ENCODE data around the gene FIG4. TPM values are rescaled to one million over a fixed set of nuclear protein-coding genes. Genes with fewer than 3 reads are reported as not detected.

FIG4 gene
- total RNA-seq, 1 experiment from 2014 or later = 15.7 TPM

GRCh38 chr6:109769213-109769612 is 78.1 kb downstream of the FIG4 start:
- H3K4me3 ChIP-seq (replicated peaks in 1 of 2; ENCODE audit: low read depth in 1 of 2, low read length in 2 of 2) = no peak overlapping the region
- H3K9me2 ChIP-seq (ENCODE audit: insufficient read depth) = no peaks in the 10 kb centered on the region
- ChIA-PET RAD21 (ENCODE audit: low non-redundant PET in 1 of 2, low total read pairs in 2 of 2, uncharacterized antibody in 2 of 2, unreplicated experiment in 2 of 2) (no interaction called here), CTCF (no interaction called here), POLR2A (no interaction called here)
- H3K27me3 ChIP-seq (ENCODE audit: insufficient read depth, low read length) = no peaks in the 10 kb centered on the region
- ATAC-seq (no peak), DNase-seq (ENCODE audit: low read depth, low spot score) (no peak)
- H3K36me3 ChIP-seq (ENCODE audit: control insufficient read depth in 1 of 2, insufficient read depth in 2 of 2, low read length in 2 of 2) = no peaks in the 10 kb centered on the region
- H2AFZ ChIP-seq (ENCODE audit: low read depth, low read length, poor library complexity, severe bottlenecking) = no peak overlapping the region
- no peaks in the 10 kb centered on the region for H3K4me1 ChIP-seq (ENCODE audit: control insufficient read depth in 1 of 2, insufficient read depth in 2 of 2, low read length in 2 of 2)
- H3K9me3 ChIP-seq (ENCODE audit: control insufficient read depth in 1 of 2, insufficient read depth in 1 of 2, low read depth in 1 of 2, low read length in 2 of 2) = no peaks in the 10 kb centered on the region
- no peak overlapping the region for H3K9ac ChIP-seq (ENCODE audit: low read length)
- intact Hi-C loops (cut with micrococcal nuclease) = no loop called here
- no peak for TF ChIP-seq ZNF274 (IDR thresholded peaks at IDR 0.05; ENCODE audit: low read depth, low read length)
- TF ChIP-seq TCF7L2 (IDR thresholded peaks at IDR 0.05; ENCODE audit: borderline replicate concordance, extremely low read depth, insufficient read depth, insufficient read length) = no peak
- no peak for TF ChIP-seq POLR2AphosphoS5 (IDR thresholded peaks at IDR 0.05; ENCODE audit: low read depth, low read length)
- TF ChIP-seq SRF (IDR thresholded peaks at IDR 0.05; ENCODE audit: low read depth) = no peak
- TF ChIP-seq ZBTB33 (IDR thresholded peaks at IDR 0.05; ENCODE audit: extremely low read depth, insufficient replicate concordance, low read length) = no peak
- TF ChIP-seq ELF1 (IDR thresholded peaks at IDR 0.05; ENCODE audit: borderline replicate concordance, low read depth) = no peak
- no peak for TF ChIP-seq CBX3 (IDR thresholded peaks at IDR 0.05; ENCODE audit: low read depth)
- no peak for TF ChIP-seq YY1 (IDR thresholded peaks at IDR 0.05; ENCODE audit: extremely low read depth, insufficient replicate concordance, low read depth, low read length)
- no peak for TF ChIP-seq ZFX (IDR thresholded peaks at IDR 0.05)
- no peak for TF ChIP-seq FOSL1 (IDR thresholded peaks at IDR 0.05; ENCODE audit: low read depth)
- no peak for TF ChIP-seq EGR1 (IDR thresholded peaks at IDR 0.05; ENCODE audit: low read depth)
- TF ChIP-seq EZH2phosphoT487 (IDR thresholded peaks at IDR 0.05; ENCODE audit: borderline replicate concordance) = no peak
- no peak for TF ChIP-seq SIN3A (IDR thresholded peaks at IDR 0.05; ENCODE audit: low read depth)
- TF ChIP-seq POLR2A (IDR thresholded peaks at IDR 0.05; ENCODE audit: borderline replicate concordance, extremely low read depth, insufficient read depth, insufficient read length) = no peak
- TF ChIP-seq, protein P1, sequence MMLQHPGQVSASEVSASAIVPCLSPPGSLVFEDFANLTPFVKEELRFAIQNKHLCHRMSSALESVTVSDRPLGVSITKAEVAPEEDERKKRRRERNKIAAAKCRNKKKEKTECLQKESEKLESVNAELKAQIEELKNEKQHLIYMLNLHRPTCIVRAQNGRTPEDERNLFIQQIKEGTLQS (IDR thresholded peaks at IDR 0.05) = no peak
- TF ChIP-seq, protein P2, sequence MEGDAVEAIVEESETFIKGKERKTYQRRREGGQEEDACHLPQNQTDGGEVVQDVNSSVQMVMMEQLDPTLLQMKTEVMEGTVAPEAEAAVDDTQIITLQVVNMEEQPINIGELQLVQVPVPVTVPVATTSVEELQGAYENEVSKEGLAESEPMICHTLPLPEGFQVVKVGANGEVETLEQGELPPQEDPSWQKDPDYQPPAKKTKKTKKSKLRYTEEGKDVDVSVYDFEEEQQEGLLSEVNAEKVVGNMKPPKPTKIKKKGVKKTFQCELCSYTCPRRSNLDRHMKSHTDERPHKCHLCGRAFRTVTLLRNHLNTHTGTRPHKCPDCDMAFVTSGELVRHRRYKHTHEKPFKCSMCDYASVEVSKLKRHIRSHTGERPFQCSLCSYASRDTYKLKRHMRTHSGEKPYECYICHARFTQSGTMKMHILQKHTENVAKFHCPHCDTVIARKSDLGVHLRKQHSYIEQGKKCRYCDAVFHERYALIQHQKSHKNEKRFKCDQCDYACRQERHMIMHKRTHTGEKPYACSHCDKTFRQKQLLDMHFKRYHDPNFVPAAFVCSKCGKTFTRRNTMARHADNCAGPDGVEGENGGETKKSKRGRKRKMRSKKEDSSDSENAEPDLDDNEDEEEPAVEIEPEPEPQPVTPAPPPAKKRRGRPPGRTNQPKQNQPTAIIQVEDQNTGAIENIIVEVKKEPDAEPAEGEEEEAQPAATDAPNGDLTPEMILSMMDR (IDR thresholded peaks at IDR 0.05 in 2 of 3, conservative IDR thresholded peaks at IDR 0.05 in 1 of 3; ENCODE audit: borderline replicate concordance in 1 of 3, insufficient read depth in 1 of 3, low read depth in 2 of 3, low read length in 2 of 3) = no peak
- TF ChIP-seq CEBPB (IDR thresholded peaks at IDR 0.05; ENCODE audit: low read depth) = no peak
- TF ChIP-seq EZH2 (IDR thresholded peaks at IDR 0.05) = no peak
- TF ChIP-seq MAX (IDR thresholded peaks at IDR 0.05) = no peak
- TF ChIP-seq RAD21 (IDR thresholded peaks at IDR 0.05; ENCODE audit: low read depth) = no peak
- H3K27ac ChIP-seq (ENCODE audit: low read depth, low read length) = no peak overlapping the region
- H3K79me2 ChIP-seq (ENCODE audit: insufficient read depth, low read length) = no peaks in the 10 kb centered on the region
- no peaks in the 10 kb centered on the region for H4K20me1 ChIP-seq (ENCODE audit: insufficient read depth)
- H3K4me2 ChIP-seq (ENCODE audit: low read length) = no peak overlapping the region
- BruUV-seq (replicated peaks) = no TSS peak

All from HCT116 (cell line).